HCT116 (cell line): ENCODE results near the gene WHRN.

Source experiments
- ATF3 ChIP-seq: IDR thresholded peaks from 2 replicates; pipeline ENCODE4 v1.6.1; 2012
- CTCF ChIP-seq, 3 experiments: fragments of 200-600 bp in 1 of 3; sonication (generic) in 1 of 3; IDR thresholded peaks in 2 of 3; conservative IDR thresholded peaks in 1 of 3; 2 replicates each; pipeline ENCODE4 v1.5.1; 2012 to 2017; ENCODE audit warnings: low read depth in 2 of 3, low read length in 2 of 3, antibody characterized with exemption in 1 of 3, borderline replicate concordance in 1 of 3, control low read depth in 1 of 3, mild to moderate bottlenecking in 1 of 3, mixed read lengths in 1 of 3, mixed run types in 1 of 3, moderate library complexity in 1 of 3; ENCODE audit not compliant: insufficient read depth in 1 of 3
- EZH2 ChIP-seq: fragments of 200-600 bp; sonication (generic); IDR thresholded peaks from 2 replicates; pipeline ENCODE4 v1.6.1; 2017; ENCODE audit warnings: antibody characterized with exemption, mixed run types
- EZH2phosphoT487 ChIP-seq: fragments of 200-600 bp; IDR thresholded peaks from 2 replicates; pipeline ENCODE4 v1.6.1; 2018; ENCODE audit warnings: antibody characterized with exemption, borderline replicate concordance
- POLR2A ChIP-seq: IDR thresholded peaks from 2 replicates; pipeline ENCODE4 v1.7.0; 2011; ENCODE audit warnings: borderline replicate concordance; ENCODE audit not compliant: insufficient read depth, insufficient read length; ENCODE audit errors: extremely low read depth
- POLR2AphosphoS5 ChIP-seq: IDR thresholded peaks from 2 replicates; pipeline ENCODE4 v1.6.1; 2011; ENCODE audit warnings: mild to moderate bottlenecking, low read depth, low read length, moderate library complexity
- ZNF274 ChIP-seq: fragments of 200-500 bp; sonication (Bioruptor generic); IDR thresholded peaks from 2 replicates; pipeline ENCODE4 v1.6.1; 2014; ENCODE audit warnings: mild to moderate bottlenecking, low read depth, low read length, inconsistent platforms

- no peak for TF ChIP-seq CTCF (IDR thresholded peaks at IDR 0.05 in 2 of 3, conservative IDR thresholded peaks at IDR 0.05 in 1 of 3; ENCODE audit: borderline replicate concordance in 1 of 3, insufficient read depth in 1 of 3, low read depth in 2 of 3, low read length in 2 of 3)
- TF ChIP-seq ATF3, result no peak
- TF ChIP-seq ZNF274, result no peak
- TF ChIP-seq POLR2AphosphoS5, result no peak
- no peak for TF ChIP-seq POLR2A
- no peak for TF ChIP-seq EZH2phosphoT487
- TF ChIP-seq EZH2, result no peak
These were observed 143.7 kb downstream of the WHRN start for GRCh38 chr9:114361542-114361941.
